Activated T-helper 1 cell treated with anti-CD3 and anti-CD28 coated beads, Interleukin-12 subunit alpha, Interleukin-12 subunit beta, Interleukin-2, Interleukin-4 antibody, amounts not matched to agents 30 ng/mL and 10 ng/mL and 1 ng/mL, durations not matched to agents 14 hours and 24 hours and 36 hours (primary cell): ENCODE results near the gene SVOP. TPM values are rescaled to one million over a fixed set of nuclear protein-coding genes. Genes with fewer than 3 reads are reported as not detected.
"Not testable (repeated sequence)": the region's sequence is repeated elsewhere in the genome, so short reads cannot be mapped to it uniquely, and the experiment has no call there.

Experiments
- DNase-seq: peaks from one replicate; pipeline ENCODE4 v3.0.0; 2021; ENCODE audit warnings: low spot score
- H3K27ac Mint-ChIP-seq: one replicate; pipeline ENCODE4 v1.8.0; 2021; ENCODE audit warnings: mild to moderate bottlenecking, mixed read lengths
- H3K27me3 Mint-ChIP-seq: one replicate; pipeline ENCODE4 v1.8.0; 2022; ENCODE audit warnings: mild to moderate bottlenecking, moderate library complexity, mixed read lengths; ENCODE audit not compliant: insufficient read depth
- H3K36me3 Mint-ChIP-seq: one replicate; pipeline ENCODE4 v1.8.0; 2021; ENCODE audit warnings: low read depth, mixed read lengths
- H3K4me1 Mint-ChIP-seq: one replicate; pipeline ENCODE4 v1.8.0; 2021; ENCODE audit warnings: low read depth, mixed read lengths
- H3K4me3 Mint-ChIP-seq: one replicate; pipeline ENCODE4 v1.8.0; 2021; ENCODE audit warnings: mild to moderate bottlenecking, moderate library complexity, mixed read lengths
- H3K9me3 Mint-ChIP-seq: one replicate; pipeline ENCODE4 v1.8.0; 2021; ENCODE audit warnings: mixed read lengths
- intact Hi-C: fragments of 100-400 bp; cut with micrococcal nuclease; formaldehyde crosslinking; loops from one replicate; pipeline ENCODE4 v1.15.1; 2024
- total RNA-seq: library from RNA; stranded (reverse); gene quantifications from 2 replicates; pipeline ENCODE4 v1.2.3, GENCODE V29; 2022

The SVOP gene
- total RNA-seq, 1 donor from 2014 or later = not detected

GRCh38 chr12:109052414-109053323 is 31.8 kb upstream of the SVOP start, which contains the start of gene USP30:
Gene USP30, plus strand, starts transcription at chr12:109052576. Its CDS starts 103 bp downstream, at chr12:109052679.
- intact Hi-C loops = loop anchor here (1.0 to 10.0 kb wide), 11 partner anchors 41 to 537 kb away; partner anchors contain the start of genes ALKBH2, FICD, ISCU and KCTD10
- peak; percentile 77 for DNase-seq
- Mint-ChIP-seq H3K4me1 (peaks cover 19% of the 10 kb centered on the region), H3K27ac (peak within 1 kb of the TSS; percentile 92), H3K36me3 (peaks cover 3% of the 10 kb centered on the region), H3K4me3 (peak within 1 kb of the TSS; percentile 92), H3K9me3 (no peaks in the 10 kb centered on the region), H3K27me3 (no peaks in the 10 kb centered on the region)

GRCh38 chr12:109052097-109052413 is 31.2 kb upstream of the SVOP start:
- H3K4me1 Mint-ChIP-seq = peaks cover 19% of the 10 kb centered on the region
- peak overlapping the region; percentile 92 for H3K4me3 Mint-ChIP-seq
- no peaks in the 10 kb centered on the region for H3K27me3 Mint-ChIP-seq
- H3K27ac Mint-ChIP-seq = peak overlapping the region; percentile 92
- peaks cover 3% of the 10 kb centered on the region for H3K36me3 Mint-ChIP-seq
- intact Hi-C loops = loop anchor here (1.0 to 10.0 kb wide), 6 partner anchors 46 to 423 kb away; partner anchors contain the start of genes KCTD10, SELPLG and UBE3B
- DNase-seq = no peak
- no peaks in the 10 kb centered on the region for H3K9me3 Mint-ChIP-seq

GRCh38 chr12:109049794-109050193 is 28.9 kb upstream of the SVOP start:
- intact Hi-C loops = loop anchor here (5.0 to 10.0 kb wide), 3 partner anchors 222 to 425 kb away; partner anchors contain the start of genes KCTD10, SELPLG and UBE3B
- H3K27ac Mint-ChIP-seq, DNase-seq, H3K4me3 Mint-ChIP-seq, H3K36me3 Mint-ChIP-seq, H3K9me3 Mint-ChIP-seq, H3K27me3 Mint-ChIP-seq: not testable (repeated sequence)
- H3K4me1 Mint-ChIP-seq = peaks cover 19% of the 10 kb centered on the region

- H3K4me3 Mint-ChIP-seq, intact Hi-C loops, H3K4me1 Mint-ChIP-seq: not testable (repeated sequence)
Measured at GRCh38 chr12:109048706-109049105, 27.8 kb upstream of the SVOP start.

GRCh38 chr12:109047081-109047805 is 26.4 kb upstream of the SVOP start:
- intact Hi-C loops = no loop called here
- no peaks in the 10 kb centered on the region for H3K9me3 Mint-ChIP-seq
- H3K4me1 Mint-ChIP-seq = peaks cover 4% of the 10 kb centered on the region
- peaks cover 3% of the 10 kb centered on the region for H3K36me3 Mint-ChIP-seq
- H3K4me3 Mint-ChIP-seq = no peak overlapping the region
- no peak overlapping the region for H3K27ac Mint-ChIP-seq
- no peak for DNase-seq
- peaks cover 1% of the 10 kb centered on the region for H3K27me3 Mint-ChIP-seq

More at GRCh38 chr12:109048706-109049105, 27.8 kb upstream of the SVOP start:
- DNase-seq, H3K9me3 Mint-ChIP-seq, H3K36me3 Mint-ChIP-seq, H3K27ac Mint-ChIP-seq, H3K27me3 Mint-ChIP-seq: not testable (repeated sequence)

GRCh38 chr12:109044241-109044640 is 23.4 kb upstream of the SVOP start:
- peaks cover 6% of the 10 kb centered on the region for H3K9me3 Mint-ChIP-seq
- H3K27me3 Mint-ChIP-seq = peaks cover 2% of the 10 kb centered on the region
- H3K36me3 Mint-ChIP-seq = no peaks in the 10 kb centered on the region
- intact Hi-C loops = no loop called here
- no peak overlapping the region for H3K4me3 Mint-ChIP-seq
- H3K4me1 Mint-ChIP-seq = no peaks in the 10 kb centered on the region
- no peak for DNase-seq
- H3K27ac Mint-ChIP-seq = no peak overlapping the region

GRCh38 chr12:109036975-109037374 is 16.1 kb upstream of the SVOP start:
- Mint-ChIP-seq H3K27me3 (peaks cover 10% of the 10 kb centered on the region), H3K9me3 (peaks cover 13% of the 10 kb centered on the region), H3K27ac (no peak overlapping the region), H3K4me1 (no peaks in the 10 kb centered on the region), H3K36me3 (no peaks in the 10 kb centered on the region), H3K4me3 (no peak overlapping the region)
- no peak for DNase-seq
- intact Hi-C loops = no loop called here

- intact Hi-C loops = no loop called here
- Mint-ChIP-seq H3K4me3 (no peak overlapping the region), H3K4me1 (no peaks in the 10 kb centered on the region), H3K27ac (no peak overlapping the region), H3K27me3 (peaks cover 14% of the 10 kb centered on the region), H3K36me3 (no peaks in the 10 kb centered on the region), H3K9me3 (peaks cover 8% of the 10 kb centered on the region)
- no peak for DNase-seq
Measured at GRCh38 chr12:109033239-109034196, 12.7 kb upstream of the SVOP start.

- H3K9me3 Mint-ChIP-seq = no peaks in the 10 kb centered on the region
- H3K27me3 Mint-ChIP-seq = peaks cover 11% of the 10 kb centered on the region
- no peak overlapping the region for H3K4me3 Mint-ChIP-seq
- no peak overlapping the region for H3K27ac Mint-ChIP-seq
- no peaks in the 10 kb centered on the region for H3K36me3 Mint-ChIP-seq
- no peak for DNase-seq
- intact Hi-C loops = no loop called here
- no peaks in the 10 kb centered on the region for H3K4me1 Mint-ChIP-seq
Measured at GRCh38 chr12:109029411-109029810, 8.5 kb upstream of the SVOP start.

- H3K27me3 Mint-ChIP-seq, H3K27ac Mint-ChIP-seq, H3K4me3 Mint-ChIP-seq, DNase-seq, H3K4me1 Mint-ChIP-seq, H3K9me3 Mint-ChIP-seq, H3K36me3 Mint-ChIP-seq, intact Hi-C loops: not testable (repeated sequence)
Measured at GRCh38 chr12:109028624-109029023, 7.8 kb upstream of the SVOP start.

GRCh38 chr12:109027767-109028166 is 6.9 kb upstream of the SVOP start:
- H3K4me3 Mint-ChIP-seq = no peak overlapping the region
- intact Hi-C loops = no loop called here
- peaks cover 4% of the 10 kb centered on the region for H3K27me3 Mint-ChIP-seq
- no peak overlapping the region for H3K27ac Mint-ChIP-seq
- no peaks in the 10 kb centered on the region for H3K9me3 Mint-ChIP-seq
- no peak for DNase-seq
- no peaks in the 10 kb centered on the region for H3K4me1 Mint-ChIP-seq
- H3K36me3 Mint-ChIP-seq = no peaks in the 10 kb centered on the region

- intact Hi-C loops = loop anchor here (1.0 kb wide), 1 partner anchor 34 kb away; no protein-coding TSS in a partner anchor
- Mint-ChIP-seq H3K27ac (no peak overlapping the region), H3K9me3 (no peaks in the 10 kb centered on the region), H3K4me1 (no peaks in the 10 kb centered on the region), H3K36me3 (no peaks in the 10 kb centered on the region), H3K4me3 (no peak overlapping the region), H3K27me3 (peaks cover 7% of the 10 kb centered on the region)
- no peak for DNase-seq
Measured at GRCh38 chr12:109020146-109020795, 597 bp downstream of the SVOP start.
